Endothelial cell (in vitro differentiated cells): ENCODE measurements around the gene ERCC2. TPM values are rescaled to one million over a fixed set of nuclear protein-coding genes. Genes with fewer than 3 reads are reported as not detected.

Experiments used
- DNase-seq: peaks from one replicate; pipeline ENCODE4 v3.0.0; 2021; ENCODE audit warnings: low spot score
- H3K27ac Mint-ChIP-seq: one replicate; pipeline ENCODE4 v1.8.0; 2021; ENCODE audit warnings: mixed read lengths, inconsistent platforms; ENCODE audit not compliant: unreplicated experiment
- H3K27me3 Mint-ChIP-seq: one replicate; pipeline ENCODE4 v1.8.0; 2021; ENCODE audit warnings: mild to moderate bottlenecking, moderate library complexity, mixed read lengths, inconsistent platforms; ENCODE audit not compliant: unreplicated experiment
- H3K36me3 Mint-ChIP-seq: one replicate; pipeline ENCODE4 v1.8.0; 2021; ENCODE audit warnings: mild to moderate bottlenecking, low read depth, mixed read lengths, inconsistent platforms; ENCODE audit not compliant: unreplicated experiment
- H3K4me1 Mint-ChIP-seq: one replicate; pipeline ENCODE4 v1.8.0; 2021; ENCODE audit warnings: mild to moderate bottlenecking, mixed read lengths, inconsistent platforms; ENCODE audit not compliant: unreplicated experiment
- H3K4me3 Mint-ChIP-seq: one replicate; pipeline ENCODE4 v1.8.0; 2021; ENCODE audit warnings: mild to moderate bottlenecking, mixed read lengths, inconsistent platforms; ENCODE audit not compliant: unreplicated experiment
- H3K9me3 Mint-ChIP-seq: one replicate; pipeline ENCODE4 v1.8.0; 2021; ENCODE audit warnings: mixed read lengths, inconsistent platforms; ENCODE audit not compliant: unreplicated experiment
- CTCF ChIP-seq: fragments of 200-600 bp; sonication (generic); IDR thresholded peaks from one replicate; pipeline ENCODE4 v1.5.0; 2021; ENCODE audit warnings: antibody characterized with exemption; ENCODE audit not compliant: unreplicated experiment
- total RNA-seq: library from RNA; stranded (reverse); fragmentation: NEBNext Ultra II Directional; extraction: Animal tissue kit (Norgen Biotek cat#: 25700); gene quantifications from one replicate; pipeline ENCODE4 v1.2.1, GENCODE V29; 2021; ENCODE audit not compliant: unreplicated experiment

ERCC2 gene
- total RNA-seq, 1 donor from 2014 or later, result 44.2 TPM

GRCh38 chr19:45306040-45306439 lies 64.3 kb downstream of the ERCC2 start:
- Mint-ChIP-seq H3K4me3 (no peak overlapping the region), H3K27me3 (peaks cover 21% of the 10 kb centered on the region), H3K9me3 (no peaks in the 10 kb centered on the region), H3K4me1 (peaks cover 3% of the 10 kb centered on the region), H3K27ac (no peak overlapping the region), H3K36me3 (peaks cover 10% of the 10 kb centered on the region)
- no peak for TF ChIP-seq CTCF
- no peak for DNase-seq

- Mint-ChIP-seq H3K4me3 (no peak overlapping the region), H3K4me1 (peaks cover 3% of the 10 kb centered on the region), H3K9me3 (no peaks in the 10 kb centered on the region), H3K27ac (no peak overlapping the region), H3K27me3 (peaks cover 21% of the 10 kb centered on the region), H3K36me3 (peaks cover 15% of the 10 kb centered on the region)
- no peak for TF ChIP-seq CTCF
- DNase-seq, result no peak
These were observed 65.0 kb downstream of the ERCC2 start for GRCh38 chr19:45305421-45305820.

- peaks cover 3% of the 10 kb centered on the region for H3K4me1 Mint-ChIP-seq
- H3K4me3 Mint-ChIP-seq, result no peak overlapping the region
- no peak overlapping the region for H3K27ac Mint-ChIP-seq
- no peaks in the 10 kb centered on the region for H3K9me3 Mint-ChIP-seq
- no peak for TF ChIP-seq CTCF
- peaks cover 23% of the 10 kb centered on the region for H3K27me3 Mint-ChIP-seq
- peaks cover 18% of the 10 kb centered on the region for H3K36me3 Mint-ChIP-seq
- no peak for DNase-seq
These were observed 65.4 kb downstream of the ERCC2 start for GRCh38 chr19:45305007-45305406.

- H3K36me3 Mint-ChIP-seq, result peaks cover 21% of the 10 kb centered on the region
- H3K27ac Mint-ChIP-seq, result no peak overlapping the region
- TF ChIP-seq CTCF, result no peak
- H3K4me1 Mint-ChIP-seq, result peaks cover 3% of the 10 kb centered on the region
- no peaks in the 10 kb centered on the region for H3K9me3 Mint-ChIP-seq
- no peak for DNase-seq
- no peak overlapping the region for H3K4me3 Mint-ChIP-seq
- H3K27me3 Mint-ChIP-seq, result peaks cover 23% of the 10 kb centered on the region
These were observed 66.0 kb downstream of the ERCC2 start for GRCh38 chr19:45304141-45304926.

GRCh38 chr19:45303269-45304060 lies 66.9 kb downstream of the ERCC2 start:
- Mint-ChIP-seq H3K9me3 (no peaks in the 10 kb centered on the region), H3K4me1 (peaks cover 3% of the 10 kb centered on the region), H3K27ac (no peak overlapping the region), H3K36me3 (peaks cover 30% of the 10 kb centered on the region), H3K27me3 (peaks cover 22% of the 10 kb centered on the region), H3K4me3 (no peak overlapping the region)
- no peak for TF ChIP-seq CTCF
- no peak for DNase-seq
